ENCODE results near the gene CRYAA.

DNA sequence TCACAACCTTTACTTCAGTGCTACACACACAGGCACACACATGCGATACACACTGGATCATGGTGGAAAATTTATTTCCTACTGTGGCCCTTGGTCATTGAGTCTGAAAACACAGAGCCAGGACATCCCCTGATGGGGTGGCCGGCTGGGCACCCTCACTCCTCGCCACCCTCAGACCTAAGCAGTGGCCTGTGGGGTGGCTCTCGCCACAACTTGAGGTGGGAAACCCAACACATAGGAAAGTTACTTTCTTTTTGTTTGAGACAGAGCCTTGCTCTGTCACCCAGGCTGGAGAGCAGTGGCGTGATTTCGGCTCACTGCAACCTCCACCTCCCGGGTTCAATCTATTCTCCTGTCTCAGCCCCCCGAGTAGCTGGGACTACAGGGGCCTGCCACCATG, 19.4 kb downstream of the CRYAA start:
- TF ChIP-seq, protein P1, sequence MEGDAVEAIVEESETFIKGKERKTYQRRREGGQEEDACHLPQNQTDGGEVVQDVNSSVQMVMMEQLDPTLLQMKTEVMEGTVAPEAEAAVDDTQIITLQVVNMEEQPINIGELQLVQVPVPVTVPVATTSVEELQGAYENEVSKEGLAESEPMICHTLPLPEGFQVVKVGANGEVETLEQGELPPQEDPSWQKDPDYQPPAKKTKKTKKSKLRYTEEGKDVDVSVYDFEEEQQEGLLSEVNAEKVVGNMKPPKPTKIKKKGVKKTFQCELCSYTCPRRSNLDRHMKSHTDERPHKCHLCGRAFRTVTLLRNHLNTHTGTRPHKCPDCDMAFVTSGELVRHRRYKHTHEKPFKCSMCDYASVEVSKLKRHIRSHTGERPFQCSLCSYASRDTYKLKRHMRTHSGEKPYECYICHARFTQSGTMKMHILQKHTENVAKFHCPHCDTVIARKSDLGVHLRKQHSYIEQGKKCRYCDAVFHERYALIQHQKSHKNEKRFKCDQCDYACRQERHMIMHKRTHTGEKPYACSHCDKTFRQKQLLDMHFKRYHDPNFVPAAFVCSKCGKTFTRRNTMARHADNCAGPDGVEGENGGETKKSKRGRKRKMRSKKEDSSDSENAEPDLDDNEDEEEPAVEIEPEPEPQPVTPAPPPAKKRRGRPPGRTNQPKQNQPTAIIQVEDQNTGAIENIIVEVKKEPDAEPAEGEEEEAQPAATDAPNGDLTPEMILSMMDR (IDR thresholded peaks at IDR 0.05), result no peak
- TF ChIP-seq POLR2A (IDR thresholded peaks at IDR 0.05), result no peak

Measured in adrenal gland (tissue), 5 donors.